WTC11 (cell line): ENCODE measurements around the gene NUMBL. TPM values are rescaled to one million over a fixed set of nuclear protein-coding genes. Genes with fewer than 3 reads are reported as not detected.
A peak's percentile ranks its signal among the peaks of the same experiment; 100 is the strongest.

ENCODE experiments used
- ATAC-seq: fragments of 200-7000 bp; cut with Tn5 transposase; 2 replicates; pipeline ENCODE4 v1.10.0; 2021; ENCODE audit warnings: mild to moderate bottlenecking, moderate library complexity
- CTCF ChIA-PET: fragments of 300-600 bp; sonication (Branson Sonifier 250); formaldehyde crosslinking; loops from one replicate; lab custom pipeline; 2021; ENCODE audit warnings: antibody characterized with exemption; lab: Charles Lee
- POLR2A ChIA-PET: fragments of 350-600 bp; sonication (Branson Sonifier 250); formaldehyde crosslinking; loops from one replicate; lab custom pipeline; 2021; ENCODE audit warnings: antibody characterized with exemption; lab: Charles Lee
- DNase-seq: peaks from one replicate; pipeline ENCODE4 v3.0.0; 2021; ENCODE audit warnings: low spot score
- H3K27ac Mint-ChIP-seq: 2 replicates; pipeline ENCODE4 v1.8.0; 2021; ENCODE audit warnings: mixed read lengths
- H3K27me3 Mint-ChIP-seq: 2 replicates; pipeline ENCODE4 v1.8.0; 2021; ENCODE audit warnings: low read depth, mild to moderate bottlenecking, moderate library complexity, mixed read lengths
- H3K36me3 Mint-ChIP-seq: 2 replicates; pipeline ENCODE4 v1.8.0; 2021; ENCODE audit warnings: mixed read lengths
- H3K4me1 Mint-ChIP-seq: 2 replicates; pipeline ENCODE4 v1.8.0; 2022; ENCODE audit warnings: mixed read lengths
- H3K4me3 Mint-ChIP-seq: 2 replicates; pipeline ENCODE4 v1.8.0; 2021; ENCODE audit warnings: mild to moderate bottlenecking, moderate library complexity, mixed read lengths
- H3K9me3 Mint-ChIP-seq: 2 replicates; pipeline ENCODE4 v1.8.0; 2021; ENCODE audit warnings: mixed read lengths
- CREB1 ChIP-seq: sonication (generic); formaldehyde crosslinking; IDR thresholded peaks from 2 replicates; pipeline ENCODE4 v1.8.0; 2023; ENCODE audit warnings: mild to moderate bottlenecking, missing genetic modification reagents
- FOXK1 ChIP-seq: sonication (generic); formaldehyde crosslinking; IDR thresholded peaks from 2 replicates; pipeline ENCODE4 v1.8.0; 2022; ENCODE audit warnings: mild to moderate bottlenecking, moderate library complexity, missing genetic modification reagents
- MYBL2 ChIP-seq: sonication (generic); formaldehyde crosslinking; IDR thresholded peaks from 2 replicates; pipeline ENCODE4 v1.8.1; 2023; ENCODE audit warnings: mild to moderate bottlenecking, moderate library complexity, missing genetic modification reagents
- NFE2L1 ChIP-seq: sonication (generic); formaldehyde crosslinking; IDR thresholded peaks from 2 replicates; pipeline ENCODE4 v1.8.1; 2023; ENCODE audit warnings: missing genetic modification reagents
- NR1H2 ChIP-seq: sonication (generic); formaldehyde crosslinking; IDR thresholded peaks from 2 replicates; pipeline ENCODE4 v1.9.0; 2021; ENCODE audit warnings: mild to moderate bottlenecking, moderate library complexity, missing genetic modification reagents
- NR3C1 ChIP-seq: sonication (generic); formaldehyde crosslinking; conservative IDR thresholded peaks from 2 replicates; pipeline ENCODE4 v1.8.1; 2023; ENCODE audit warnings: low read depth, mild to moderate bottlenecking, missing genetic modification reagents
- RORB ChIP-seq: fragments of 250-450 bp; sonication (Bioruptor Pico); IDR thresholded peaks from 2 replicates; pipeline ENCODE4 v1.9.0; 2021; ENCODE audit warnings: mild to moderate bottlenecking
- SOX15 ChIP-seq: fragments of 250-450 bp; sonication (Bioruptor Pico); IDR thresholded peaks from 2 replicates; pipeline ENCODE4 v1.9.0; 2021; ENCODE audit warnings: mild to moderate bottlenecking
- TEAD4 ChIP-seq: sonication (generic); formaldehyde crosslinking; IDR thresholded peaks from 2 replicates; pipeline ENCODE4 v1.8.0; 2022; ENCODE audit warnings: mild to moderate bottlenecking, missing genetic modification reagents
- ZBTB21 ChIP-seq: sonication (generic); formaldehyde crosslinking; IDR thresholded peaks from 2 replicates; pipeline ENCODE4 v1.8.1; 2023; ENCODE audit warnings: mild to moderate bottlenecking, missing genetic modification reagents, borderline replicate concordance
- ZNF121 ChIP-seq: sonication (generic); formaldehyde crosslinking; IDR thresholded peaks from 2 replicates; pipeline ENCODE4 v1.8.0; 2023; ENCODE audit warnings: missing genetic modification reagents
- ZNF219 ChIP-seq: sonication (generic); formaldehyde crosslinking; IDR thresholded peaks from 2 replicates; pipeline ENCODE4 v1.8.0; 2023; ENCODE audit warnings: missing genetic modification reagents, mild to moderate bottlenecking, borderline replicate concordance
- total RNA-seq: library from RNA; stranded (reverse); gene quantifications from 3 replicates; pipeline ENCODE4 v1.2.3, GENCODE V29; 2021
- TF ChIP-seq, protein P1 (sequence below): fragments of 250-450 bp; sonication (Bioruptor Pico); conservative IDR thresholded peaks from 2 replicates; pipeline ENCODE4 v1.9.0; 2021; ENCODE audit warnings: mild to moderate bottlenecking
- TF ChIP-seq, protein P2 (sequence below): sonication (generic); formaldehyde crosslinking; IDR thresholded peaks from 2 replicates; pipeline ENCODE4 v1.8.0; 2022; ENCODE audit warnings: mild to moderate bottlenecking, missing genetic modification reagents
- TF ChIP-seq, protein P3 (sequence below): sonication (generic); formaldehyde crosslinking; IDR thresholded peaks from 2 replicates; pipeline ENCODE4 v1.8.1; 2023; ENCODE audit warnings: mild to moderate bottlenecking, missing genetic modification reagents, moderate library complexity
- TF ChIP-seq, protein P4 (sequence below): sonication (generic); formaldehyde crosslinking; IDR thresholded peaks from 2 replicates; pipeline ENCODE4 v1.8.0; 2023; ENCODE audit warnings: missing genetic modification reagents, mild to moderate bottlenecking, borderline replicate concordance
- TF ChIP-seq, protein P5 (sequence below): sonication (generic); formaldehyde crosslinking; IDR thresholded peaks from 2 replicates; pipeline ENCODE4 v1.8.0; 2022; ENCODE audit warnings: mild to moderate bottlenecking, missing genetic modification reagents

Gene NUMBL
- total RNA-seq, 1 experiment from 2014 or later = 30.3 TPM

DNA sequence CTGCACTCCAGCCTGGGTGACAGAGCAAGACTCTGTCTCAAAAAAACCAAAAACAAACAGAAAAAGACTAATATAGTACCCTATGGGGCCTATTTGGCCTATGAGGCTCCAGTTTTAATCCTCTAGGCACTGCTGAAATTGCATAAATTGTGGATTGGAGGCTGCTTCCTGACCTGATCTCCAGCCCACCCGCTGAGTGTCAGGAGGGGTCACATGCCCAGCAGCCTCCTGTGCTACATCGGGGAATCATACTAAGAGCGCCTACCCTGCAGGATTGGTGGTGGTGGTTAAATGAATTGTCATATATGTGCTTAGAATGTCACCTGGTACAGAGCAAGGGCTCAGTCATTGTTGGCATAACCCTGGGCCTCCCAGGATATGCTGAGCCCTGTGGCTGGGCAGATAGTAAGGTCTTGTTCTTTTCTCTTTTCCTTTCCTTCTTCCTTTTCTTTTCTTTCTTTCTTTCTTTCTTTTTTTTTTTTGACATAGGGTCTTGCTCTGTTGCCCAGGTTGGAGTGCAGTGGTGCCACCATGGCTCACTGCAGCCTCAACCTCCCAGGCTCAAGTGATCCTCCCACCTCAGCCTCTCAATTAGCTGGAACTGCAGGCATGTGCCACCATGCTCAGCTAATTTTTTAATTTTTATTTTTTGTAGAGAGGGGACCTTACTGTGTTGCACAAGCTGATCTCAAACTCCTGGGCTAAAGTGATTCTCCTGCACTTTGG is 58.0 kb downstream of the NUMBL start:
- peaks cover 51% of the 10 kb centered on the region for H3K27me3 Mint-ChIP-seq
- no peak for TF ChIP-seq SOX15 (CRISPR knock-in tag)
- TF ChIP-seq, protein P1, sequence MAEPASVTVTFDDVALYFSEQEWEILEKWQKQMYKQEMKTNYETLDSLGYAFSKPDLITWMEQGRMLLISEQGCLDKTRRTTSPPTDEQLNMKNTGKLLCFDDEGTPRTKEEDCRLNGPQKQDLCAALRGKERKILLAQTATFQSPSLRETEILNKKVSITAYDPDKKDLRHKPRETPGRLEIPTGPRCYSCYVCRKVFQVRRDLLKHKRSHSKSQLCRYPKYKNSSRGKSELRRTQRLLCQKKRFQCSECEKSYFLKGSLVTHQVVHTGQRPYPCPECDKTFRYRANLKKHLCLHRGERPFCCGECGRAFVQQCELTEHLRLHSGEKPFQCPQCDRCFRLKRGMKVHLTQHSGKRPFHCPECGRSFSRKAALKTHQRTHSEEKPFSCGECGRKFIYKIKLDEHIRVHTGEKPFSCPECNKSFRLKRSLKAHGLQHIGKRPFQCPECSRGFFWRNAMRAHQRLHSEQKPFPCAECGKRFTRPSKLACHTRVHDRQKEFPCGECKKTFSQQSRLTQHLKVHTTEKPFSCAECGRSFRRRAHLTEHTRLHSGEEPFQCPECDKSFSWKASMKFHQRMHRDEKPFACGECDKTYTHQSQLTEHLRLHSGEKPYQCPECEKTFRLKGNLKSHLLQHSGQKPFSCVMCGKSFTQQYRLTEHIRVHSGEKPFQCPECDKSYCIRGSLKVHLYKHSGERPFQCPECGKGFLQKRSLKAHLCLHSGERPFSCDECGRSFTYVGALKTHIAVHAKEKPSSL (CRISPR knock-in tag) = no peak
- TF ChIP-seq, protein P2, sequence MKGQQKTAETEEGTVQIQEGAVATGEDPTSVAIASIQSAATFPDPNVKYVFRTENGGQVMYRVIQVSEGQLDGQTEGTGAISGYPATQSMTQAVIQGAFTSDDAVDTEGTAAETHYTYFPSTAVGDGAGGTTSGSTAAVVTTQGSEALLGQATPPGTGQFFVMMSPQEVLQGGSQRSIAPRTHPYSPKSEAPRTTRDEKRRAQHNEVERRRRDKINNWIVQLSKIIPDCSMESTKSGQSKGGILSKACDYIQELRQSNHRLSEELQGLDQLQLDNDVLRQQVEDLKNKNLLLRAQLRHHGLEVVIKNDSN (CRISPR knock-in tag) = peak; percentile 66
- no peak for TF ChIP-seq ZBTB21 (CRISPR knock-in tag)
- TF ChIP-seq ZNF219 (CRISPR knock-in tag) = no peak
- TF ChIP-seq, protein P3, sequence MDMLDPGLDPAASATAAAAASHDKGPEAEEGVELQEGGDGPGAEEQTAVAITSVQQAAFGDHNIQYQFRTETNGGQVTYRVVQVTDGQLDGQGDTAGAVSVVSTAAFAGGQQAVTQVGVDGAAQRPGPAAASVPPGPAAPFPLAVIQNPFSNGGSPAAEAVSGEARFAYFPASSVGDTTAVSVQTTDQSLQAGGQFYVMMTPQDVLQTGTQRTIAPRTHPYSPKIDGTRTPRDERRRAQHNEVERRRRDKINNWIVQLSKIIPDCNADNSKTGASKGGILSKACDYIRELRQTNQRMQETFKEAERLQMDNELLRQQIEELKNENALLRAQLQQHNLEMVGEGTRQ = peak; percentile 76
- TF ChIP-seq ZNF121 = peak; percentile 84; the same call in 1 of the 2 replicates
- TF ChIP-seq MYBL2 (CRISPR knock-in tag) = no peak
- POLR2A ChIA-PET = no interaction called here
- H3K36me3 Mint-ChIP-seq = peaks cover 11% of the 10 kb centered on the region
- peaks cover 44% of the 10 kb centered on the region for H3K4me1 Mint-ChIP-seq
- no peak overlapping the region for H3K4me3 Mint-ChIP-seq
- no peak overlapping the region for H3K27ac Mint-ChIP-seq
- CTCF ChIA-PET = interaction anchor here (0.9 to 5.2 kb wide), 7 partner anchors 18 to 120 kb away, joined by 4 to 101 read pairs (median 23); partner anchors contain the start of gene LTBP4
- no peaks in the 10 kb centered on the region for H3K9me3 Mint-ChIP-seq
- ATAC-seq (peak; percentile 22), DNase-seq (peak; percentile 56)

DNA sequence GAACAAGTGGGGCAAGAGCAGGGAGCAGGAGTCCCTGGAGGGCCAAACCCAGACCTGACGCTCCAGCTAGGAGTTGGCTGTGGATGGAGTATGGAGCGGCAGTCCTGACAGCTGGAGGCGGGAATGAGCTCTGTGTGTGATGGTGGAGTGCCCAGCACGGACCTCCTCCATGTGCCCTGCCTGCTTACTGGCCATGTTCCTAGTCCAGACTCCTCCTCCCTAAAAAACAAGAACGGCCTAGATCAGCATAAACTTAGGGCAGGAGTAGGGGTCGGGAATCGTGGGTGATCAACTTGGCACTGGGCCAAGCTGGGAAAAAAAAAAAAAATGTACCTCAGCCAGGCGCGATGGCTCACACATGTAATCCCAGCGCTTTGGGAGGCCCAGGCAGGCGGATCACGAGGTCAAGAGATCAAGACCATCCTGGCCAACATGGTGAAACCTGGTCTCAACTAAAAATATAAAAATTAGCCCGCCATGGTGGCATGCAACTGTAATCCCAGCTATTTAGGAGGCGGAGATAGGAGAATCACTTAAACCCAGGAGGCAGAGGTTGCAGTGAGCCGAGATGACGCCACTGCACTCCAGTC is 59.8 kb downstream of the NUMBL start:
- peaks cover 44% of the 10 kb centered on the region for H3K4me1 Mint-ChIP-seq
- POLR2A ChIA-PET = interaction anchor here (0.5 kb wide), 1 partner anchor 60 kb away, joined by 4 read pairs; no protein-coding TSS in a partner anchor
- peaks cover 21% of the 10 kb centered on the region for H3K36me3 Mint-ChIP-seq
- peaks cover 35% of the 10 kb centered on the region for H3K27me3 Mint-ChIP-seq
- no peak overlapping the region for H3K27ac Mint-ChIP-seq
- no peak for DNase-seq
- no peak overlapping the region for H3K4me3 Mint-ChIP-seq
- no peak for TF ChIP-seq TEAD4 (CRISPR knock-in tag)
- no peak for TF ChIP-seq CREB1
- TF ChIP-seq, protein P1 (CRISPR knock-in tag) = no peak
- TF ChIP-seq ZNF219 (CRISPR knock-in tag) = no peak
- TF ChIP-seq, all 79 proteins: peak for 0
- H3K9me3 Mint-ChIP-seq = no peaks in the 10 kb centered on the region
- no peak for ATAC-seq
- CTCF ChIA-PET = interaction anchor here (0.8 to 2.0 kb wide), 5 partner anchors 17 to 346 kb away, joined by 3 to 6 read pairs (median 3); no protein-coding TSS in a partner anchor

DNA sequence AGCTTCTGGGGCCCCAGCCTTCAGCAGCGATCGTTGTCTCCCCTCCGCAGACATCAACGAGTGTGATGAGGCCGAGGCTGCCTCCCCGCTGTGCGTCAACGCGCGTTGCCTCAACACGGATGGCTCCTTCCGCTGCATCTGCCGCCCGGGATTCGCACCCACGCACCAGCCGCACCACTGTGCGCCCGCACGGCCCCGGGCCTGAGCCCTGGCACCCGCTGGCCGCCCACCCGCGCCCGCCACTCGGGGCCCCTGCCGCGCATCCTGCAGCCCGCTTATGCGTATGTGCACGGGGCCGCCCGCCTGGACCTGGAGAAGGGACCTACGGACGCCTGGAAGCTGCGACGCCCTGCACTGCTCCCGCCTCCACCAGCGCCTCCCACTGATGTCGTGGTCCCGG is 61.1 kb downstream of the NUMBL start:
- Mint-ChIP-seq H3K27me3 (peaks cover 22% of the 10 kb centered on the region), H3K9me3 (no peaks in the 10 kb centered on the region), H3K4me1 (peaks cover 46% of the 10 kb centered on the region), H3K4me3 (no peak overlapping the region), H3K36me3 (peaks cover 28% of the 10 kb centered on the region), H3K27ac (no peak overlapping the region)
- ATAC-seq (no peak), DNase-seq (no peak)
- CTCF ChIA-PET = no interaction called here
- POLR2A ChIA-PET = no interaction called here
- TF ChIP-seq NR1H2 (no peak), RORB (CRISPR knock-in tag) (no peak), ZNF121 (no peak), FOXK1 (CRISPR knock-in tag) (no peak), NR3C1 (CRISPR knock-in tag) (no peak), NFE2L1 (CRISPR knock-in tag) (no peak), ZBTB21 (CRISPR knock-in tag) (no peak)
- TF ChIP-seq, protein P4, sequence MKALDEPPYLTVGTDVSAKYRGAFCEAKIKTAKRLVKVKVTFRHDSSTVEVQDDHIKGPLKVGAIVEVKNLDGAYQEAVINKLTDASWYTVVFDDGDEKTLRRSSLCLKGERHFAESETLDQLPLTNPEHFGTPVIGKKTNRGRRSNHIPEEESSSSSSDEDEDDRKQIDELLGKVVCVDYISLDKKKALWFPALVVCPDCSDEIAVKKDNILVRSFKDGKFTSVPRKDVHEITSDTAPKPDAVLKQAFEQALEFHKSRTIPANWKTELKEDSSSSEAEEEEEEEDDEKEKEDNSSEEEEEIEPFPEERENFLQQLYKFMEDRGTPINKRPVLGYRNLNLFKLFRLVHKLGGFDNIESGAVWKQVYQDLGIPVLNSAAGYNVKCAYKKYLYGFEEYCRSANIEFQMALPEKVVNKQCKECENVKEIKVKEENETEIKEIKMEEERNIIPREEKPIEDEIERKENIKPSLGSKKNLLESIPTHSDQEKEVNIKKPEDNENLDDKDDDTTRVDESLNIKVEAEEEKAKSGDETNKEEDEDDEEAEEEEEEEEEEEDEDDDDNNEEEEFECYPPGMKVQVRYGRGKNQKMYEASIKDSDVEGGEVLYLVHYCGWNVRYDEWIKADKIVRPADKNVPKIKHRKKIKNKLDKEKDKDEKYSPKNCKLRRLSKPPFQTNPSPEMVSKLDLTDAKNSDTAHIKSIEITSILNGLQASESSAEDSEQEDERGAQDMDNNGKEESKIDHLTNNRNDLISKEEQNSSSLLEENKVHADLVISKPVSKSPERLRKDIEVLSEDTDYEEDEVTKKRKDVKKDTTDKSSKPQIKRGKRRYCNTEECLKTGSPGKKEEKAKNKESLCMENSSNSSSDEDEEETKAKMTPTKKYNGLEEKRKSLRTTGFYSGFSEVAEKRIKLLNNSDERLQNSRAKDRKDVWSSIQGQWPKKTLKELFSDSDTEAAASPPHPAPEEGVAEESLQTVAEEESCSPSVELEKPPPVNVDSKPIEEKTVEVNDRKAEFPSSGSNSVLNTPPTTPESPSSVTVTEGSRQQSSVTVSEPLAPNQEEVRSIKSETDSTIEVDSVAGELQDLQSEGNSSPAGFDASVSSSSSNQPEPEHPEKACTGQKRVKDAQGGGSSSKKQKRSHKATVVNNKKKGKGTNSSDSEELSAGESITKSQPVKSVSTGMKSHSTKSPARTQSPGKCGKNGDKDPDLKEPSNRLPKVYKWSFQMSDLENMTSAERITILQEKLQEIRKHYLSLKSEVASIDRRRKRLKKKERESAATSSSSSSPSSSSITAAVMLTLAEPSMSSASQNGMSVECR (CRISPR knock-in tag) = no peak
- TF ChIP-seq, protein P5, sequence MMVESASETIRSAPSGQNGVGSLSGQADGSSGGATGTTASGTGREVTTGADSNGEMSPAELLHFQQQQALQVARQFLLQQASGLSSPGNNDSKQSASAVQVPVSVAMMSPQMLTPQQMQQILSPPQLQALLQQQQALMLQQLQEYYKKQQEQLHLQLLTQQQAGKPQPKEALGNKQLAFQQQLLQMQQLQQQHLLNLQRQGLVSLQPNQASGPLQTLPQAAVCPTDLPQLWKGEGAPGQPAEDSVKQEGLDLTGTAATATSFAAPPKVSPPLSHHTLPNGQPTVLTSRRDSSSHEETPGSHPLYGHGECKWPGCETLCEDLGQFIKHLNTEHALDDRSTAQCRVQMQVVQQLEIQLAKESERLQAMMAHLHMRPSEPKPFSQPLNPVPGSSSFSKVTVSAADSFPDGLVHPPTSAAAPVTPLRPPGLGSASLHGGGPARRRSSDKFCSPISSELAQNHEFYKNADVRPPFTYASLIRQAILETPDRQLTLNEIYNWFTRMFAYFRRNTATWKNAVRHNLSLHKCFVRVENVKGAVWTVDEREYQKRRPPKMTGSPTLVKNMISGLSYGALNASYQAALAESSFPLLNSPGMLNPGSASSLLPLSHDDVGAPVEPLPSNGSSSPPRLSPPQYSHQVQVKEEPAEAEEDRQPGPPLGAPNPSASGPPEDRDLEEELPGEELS (CRISPR knock-in tag) = no peak
